ENCODE results near the gene TWNK.
"Not testable (repeated sequence)": the region's sequence is repeated elsewhere in the genome, so short reads cannot be mapped to it uniquely, and the experiment has no call there.

TWNK gene

DNA sequence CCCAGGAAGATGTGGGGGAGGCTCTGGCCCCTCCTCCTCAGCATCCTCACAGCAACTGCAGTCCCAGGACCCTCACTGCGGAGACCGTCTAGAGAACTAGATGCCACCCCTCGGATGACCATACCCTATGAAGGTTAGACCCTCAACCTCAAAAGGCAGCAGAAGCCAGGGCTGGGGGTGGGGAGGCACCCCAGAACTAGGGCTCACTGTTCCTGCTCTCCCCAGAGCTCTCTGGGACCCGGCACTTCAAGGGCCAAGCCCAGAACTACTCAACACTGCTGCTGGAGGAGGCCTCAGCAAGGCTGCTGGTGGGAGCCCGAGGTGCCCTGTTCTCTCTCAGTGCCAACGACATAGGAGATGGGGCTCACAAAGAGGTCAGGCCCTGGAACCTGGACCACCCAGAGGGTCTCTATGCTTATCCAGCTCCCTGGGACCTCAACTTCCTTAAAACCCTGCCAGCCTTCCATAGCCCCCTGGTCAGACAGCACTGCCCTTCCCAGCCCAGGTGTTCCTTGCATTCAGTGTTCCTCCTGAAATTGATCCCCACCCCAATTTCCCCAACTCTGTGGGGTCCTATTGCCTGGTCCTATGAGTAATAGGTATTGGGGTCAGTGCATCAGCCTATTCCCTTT is 14.3 kb upstream of the TWNK start:
- peaks cover 0 to 15% (median 13%) of the 10 kb centered on the region in 4 experiments for H3K4me1 ChIP-seq (ENCODE audit: control extremely low read depth in 1 of 4, control insufficient read depth in 4 of 4, insufficient read depth in 4 of 4, low read length in 3 of 4)
- no peak overlapping the region for H3K4me3 ChIP-seq (ENCODE audit: control insufficient read depth in 1 of 7, extremely low read depth in 1 of 7, insufficient read depth in 4 of 7, low read depth in 2 of 7, low read length in 6 of 7)
- ChIA-PET CTCF (interaction anchor here (1.0 to 1.8 kb wide), 11 partner anchors 8 to 52 kb away, joined by 3 to 8 read pairs (median 4); no protein-coding TSS in a partner anchor), POLR2A (no interaction called here)
- H3K36me3 ChIP-seq (ENCODE audit: control insufficient read depth in 4 of 4, insufficient read depth in 4 of 4, low read length in 3 of 4), result no peaks in the 10 kb centered on the region
- no peak for DNase-seq
- peaks cover 0 to 4% (median 2%) of the 10 kb centered on the region in 5 experiments for H3K27me3 ChIP-seq (replicated peaks in 2 of 5; ENCODE audit: control insufficient read depth in 4 of 5, insufficient read depth in 5 of 5, low read length in 4 of 5)
- no peak overlapping the region for H3K27ac ChIP-seq (ENCODE audit: insufficient read depth in 1 of 2, low read depth in 1 of 2, low read length in 2 of 2, poor library complexity in 1 of 2, severe bottlenecking in 2 of 2)
- 98% methylated on average over 6 of the region's 6 CpGs for WGBS (ENCODE audit: insufficient coverage)
- H3K9me3 ChIP-seq (ENCODE audit: control extremely low read depth in 1 of 5, control insufficient read depth in 4 of 5, insufficient read depth in 2 of 5, low read depth in 1 of 5, low read length in 4 of 5), result no peaks in the 10 kb centered on the region

DNA sequence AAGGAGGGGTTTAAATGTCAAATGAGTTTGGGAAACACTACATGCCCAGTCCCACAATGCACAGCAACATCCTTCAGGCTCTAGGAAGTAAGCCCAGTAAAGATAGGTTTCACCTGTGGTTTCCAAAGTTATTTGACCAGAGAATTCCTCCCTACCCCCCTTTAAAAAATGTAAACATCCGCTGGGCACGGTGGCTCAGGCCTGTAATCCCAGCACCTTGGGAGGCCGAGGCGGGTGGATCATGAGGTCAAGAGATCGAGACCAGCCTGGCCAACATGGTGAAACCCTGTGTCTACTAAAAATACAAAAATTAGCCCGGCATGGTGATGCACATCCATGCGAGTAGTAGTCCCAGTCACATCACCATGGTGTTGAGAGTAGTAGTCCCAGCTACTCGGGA is 11.9 kb upstream of the TWNK start:
- POLR2A ChIA-PET; H3K4me1 ChIP-seq (ENCODE audit: control extremely low read depth in 1 of 4, control insufficient read depth in 4 of 4, insufficient read depth in 4 of 4, low read length in 3 of 4); H3K4me3 ChIP-seq (ENCODE audit: control insufficient read depth in 1 of 7, extremely low read depth in 1 of 7, insufficient read depth in 4 of 7, low read depth in 2 of 7, low read length in 6 of 7); H3K27me3 ChIP-seq (replicated peaks in 2 of 5; ENCODE audit: control insufficient read depth in 4 of 5, insufficient read depth in 5 of 5, low read length in 4 of 5); H3K9me3 ChIP-seq (ENCODE audit: control extremely low read depth in 1 of 5, control insufficient read depth in 4 of 5, insufficient read depth in 2 of 5, low read depth in 1 of 5, low read length in 4 of 5); H3K27ac ChIP-seq (ENCODE audit: insufficient read depth in 1 of 2, low read depth in 1 of 2, low read length in 2 of 2, poor library complexity in 1 of 2, severe bottlenecking in 2 of 2); DNase-seq: not testable (repeated sequence)
- WGBS (ENCODE audit: insufficient coverage), result 93% methylated on average over 6 of the region's 8 CpGs
- CTCF ChIA-PET, result interaction anchor here (1.2 kb wide), 1 partner anchor 27 kb away, joined by 3 read pairs; no protein-coding TSS in a partner anchor
- peaks cover 2 to 11% (median 6%) of the 10 kb centered on the region in 4 experiments for H3K36me3 ChIP-seq (ENCODE audit: control insufficient read depth in 4 of 4, insufficient read depth in 4 of 4, low read length in 3 of 4)

- ChIA-PET CTCF (interaction anchor here (1.0 to 1.5 kb wide), 3 partner anchors 9 to 37 kb away, joined by 3 to 6 read pairs (median 4); no protein-coding TSS in a partner anchor), POLR2A (no interaction called here)
- no peaks in the 10 kb centered on the region for H3K27me3 ChIP-seq (replicated peaks in 2 of 5; ENCODE audit: control insufficient read depth in 4 of 5, insufficient read depth in 5 of 5, low read length in 4 of 5)
- H3K36me3 ChIP-seq (ENCODE audit: control insufficient read depth in 4 of 4, insufficient read depth in 4 of 4, low read length in 3 of 4), result peaks cover 6 to 23% (median 13%) of the 10 kb centered on the region in 4 experiments
- WGBS (ENCODE audit: insufficient coverage), result 100% methylated on average over 3 of the region's 3 CpGs
- H3K4me3 ChIP-seq (ENCODE audit: control insufficient read depth in 1 of 7, extremely low read depth in 1 of 7, insufficient read depth in 4 of 7, low read depth in 2 of 7, low read length in 6 of 7), result no peak overlapping the region
- H3K4me1 ChIP-seq (ENCODE audit: control extremely low read depth in 1 of 4, control insufficient read depth in 4 of 4, insufficient read depth in 4 of 4, low read length in 3 of 4), result no peaks in the 10 kb centered on the region
- no peak for DNase-seq
- no peaks in the 10 kb centered on the region for H3K9me3 ChIP-seq (ENCODE audit: control extremely low read depth in 1 of 5, control insufficient read depth in 4 of 5, insufficient read depth in 2 of 5, low read depth in 1 of 5, low read length in 4 of 5)
- no peak overlapping the region for H3K27ac ChIP-seq (ENCODE audit: insufficient read depth in 1 of 2, low read depth in 1 of 2, low read length in 2 of 2, poor library complexity in 1 of 2, severe bottlenecking in 2 of 2)
These were observed 10.4 kb upstream of the TWNK start for GRCh38 chr10:100976906-100977305.

GRCh38 chr10:100977436-100977835 is 9.9 kb upstream of the TWNK start:
- H3K27me3 ChIP-seq (replicated peaks in 2 of 5; ENCODE audit: control insufficient read depth in 4 of 5, insufficient read depth in 5 of 5, low read length in 4 of 5), result no peaks in the 10 kb centered on the region
- WGBS (ENCODE audit: insufficient coverage), result 92% methylated on average over 4 of the region's 6 CpGs
- DNase-seq, result no peak
- H3K36me3 ChIP-seq (ENCODE audit: control insufficient read depth in 4 of 4, insufficient read depth in 4 of 4, low read length in 3 of 4), result peaks cover 6 to 23% (median 14%) of the 10 kb centered on the region in 4 experiments
- H3K4me3 ChIP-seq (ENCODE audit: control insufficient read depth in 1 of 7, extremely low read depth in 1 of 7, insufficient read depth in 4 of 7, low read depth in 2 of 7, low read length in 6 of 7), result no peak overlapping the region
- POLR2A ChIA-PET, result no interaction called here
- CTCF ChIA-PET, result interaction anchor here (1.0 to 1.5 kb wide), 2 partner anchors 11 to 37 kb away, joined by 3 to 6 read pairs; no protein-coding TSS in a partner anchor
- H3K27ac ChIP-seq (ENCODE audit: insufficient read depth in 1 of 2, low read depth in 1 of 2, low read length in 2 of 2, poor library complexity in 1 of 2, severe bottlenecking in 2 of 2), result no peak overlapping the region
- no peaks in the 10 kb centered on the region for H3K4me1 ChIP-seq (ENCODE audit: control extremely low read depth in 1 of 4, control insufficient read depth in 4 of 4, insufficient read depth in 4 of 4, low read length in 3 of 4)
- H3K9me3 ChIP-seq (ENCODE audit: control extremely low read depth in 1 of 5, control insufficient read depth in 4 of 5, insufficient read depth in 2 of 5, low read depth in 1 of 5, low read length in 4 of 5), result no peaks in the 10 kb centered on the region

GRCh38 chr10:100978121-100978900 is 9.0 kb upstream of the TWNK start:
- H3K9me3 ChIP-seq (ENCODE audit: control extremely low read depth in 1 of 5, control insufficient read depth in 4 of 5, insufficient read depth in 2 of 5, low read depth in 1 of 5, low read length in 4 of 5), result no peaks in the 10 kb centered on the region
- H3K4me1 ChIP-seq (ENCODE audit: control extremely low read depth in 1 of 4, control insufficient read depth in 4 of 4, insufficient read depth in 4 of 4, low read length in 3 of 4), result no peaks in the 10 kb centered on the region
- 91% methylated on average over 7 of the region's 13 CpGs for WGBS (ENCODE audit: insufficient coverage)
- DNase-seq, result no peak
- H3K4me3 ChIP-seq (ENCODE audit: control insufficient read depth in 1 of 7, extremely low read depth in 1 of 7, insufficient read depth in 4 of 7, low read depth in 2 of 7, low read length in 6 of 7), result no peak overlapping the region
- peaks cover 6 to 27% (median 19%) of the 10 kb centered on the region in 4 experiments for H3K36me3 ChIP-seq (ENCODE audit: control insufficient read depth in 4 of 4, insufficient read depth in 4 of 4, low read length in 3 of 4)
- H3K27me3 ChIP-seq (replicated peaks in 2 of 5; ENCODE audit: control insufficient read depth in 4 of 5, insufficient read depth in 5 of 5, low read length in 4 of 5), result no peaks in the 10 kb centered on the region
- CTCF ChIA-PET, result no interaction called here
- POLR2A ChIA-PET, result no interaction called here
- H3K27ac ChIP-seq (ENCODE audit: insufficient read depth in 1 of 2, low read depth in 1 of 2, low read length in 2 of 2, poor library complexity in 1 of 2, severe bottlenecking in 2 of 2), result no peak overlapping the region

DNA sequence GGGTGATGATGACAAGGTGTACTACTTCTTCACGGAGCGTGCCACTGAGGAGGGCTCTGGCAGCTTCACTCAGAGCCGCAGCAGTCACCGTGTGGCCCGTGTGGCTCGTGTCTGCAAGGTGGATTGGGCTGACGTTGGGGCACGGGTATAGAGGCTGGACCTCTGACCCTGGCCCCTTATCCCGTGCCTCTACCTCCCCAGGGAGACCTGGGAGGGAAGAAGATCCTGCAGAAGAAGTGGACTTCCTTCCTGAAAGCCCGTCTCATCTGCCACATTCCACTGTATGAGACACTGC is 8.5 kb upstream of the TWNK start:
- H3K36me3 ChIP-seq (ENCODE audit: control insufficient read depth in 4 of 4, insufficient read depth in 4 of 4, low read length in 3 of 4), result peaks cover 6 to 31% (median 20%) of the 10 kb centered on the region in 4 experiments
- H3K27ac ChIP-seq (ENCODE audit: insufficient read depth in 1 of 2, low read depth in 1 of 2, low read length in 2 of 2, poor library complexity in 1 of 2, severe bottlenecking in 2 of 2), result no peak overlapping the region
- WGBS (ENCODE audit: insufficient coverage), result 96% methylated on average over 10 of the region's 10 CpGs
- no peaks in the 10 kb centered on the region for H3K4me1 ChIP-seq (ENCODE audit: control extremely low read depth in 1 of 4, control insufficient read depth in 4 of 4, insufficient read depth in 4 of 4, low read length in 3 of 4)
- no peaks in the 10 kb centered on the region for H3K27me3 ChIP-seq (replicated peaks in 2 of 5; ENCODE audit: control insufficient read depth in 4 of 5, insufficient read depth in 5 of 5, low read length in 4 of 5)
- H3K4me3 ChIP-seq (ENCODE audit: control insufficient read depth in 1 of 7, extremely low read depth in 1 of 7, insufficient read depth in 4 of 7, low read depth in 2 of 7, low read length in 6 of 7), result no peak overlapping the region
- no peaks in the 10 kb centered on the region for H3K9me3 ChIP-seq (ENCODE audit: control extremely low read depth in 1 of 5, control insufficient read depth in 4 of 5, insufficient read depth in 2 of 5, low read depth in 1 of 5, low read length in 4 of 5)
- CTCF ChIA-PET, result interaction anchor here (1.5 kb wide), 1 partner anchor 36 kb away, joined by 4 read pairs; no protein-coding TSS in a partner anchor
- no peak for DNase-seq
- POLR2A ChIA-PET, result no interaction called here

- Histone ChIP-seq H3K9me3 (ENCODE audit: control extremely low read depth in 1 of 5, control insufficient read depth in 4 of 5, insufficient read depth in 2 of 5, low read depth in 1 of 5, low read length in 4 of 5) (no peaks in the 10 kb centered on the region), H3K36me3 (ENCODE audit: control insufficient read depth in 4 of 4, insufficient read depth in 4 of 4, low read length in 3 of 4) (peaks cover 6 to 35% (median 20%) of the 10 kb centered on the region in 4 experiments), H3K27ac (ENCODE audit: insufficient read depth in 1 of 2, low read depth in 1 of 2, low read length in 2 of 2, poor library complexity in 1 of 2, severe bottlenecking in 2 of 2) (no peak overlapping the region), H3K4me3 (ENCODE audit: control insufficient read depth in 1 of 7, extremely low read depth in 1 of 7, insufficient read depth in 4 of 7, low read depth in 2 of 7, low read length in 6 of 7) (no peak overlapping the region), H3K27me3 (replicated peaks in 2 of 5; ENCODE audit: control insufficient read depth in 4 of 5, insufficient read depth in 5 of 5, low read length in 4 of 5) (no peaks in the 10 kb centered on the region), H3K4me1 (ENCODE audit: control extremely low read depth in 1 of 4, control insufficient read depth in 4 of 4, insufficient read depth in 4 of 4, low read length in 3 of 4) (no peaks in the 10 kb centered on the region)
- 98% methylated on average over 16 of the region's 16 CpGs for WGBS (ENCODE audit: insufficient coverage)
- ChIA-PET CTCF (interaction anchor here (0.7 to 2.4 kb wide), 3 partner anchors 10 to 35 kb away, joined by 3 to 10 read pairs (median 4); partner anchors contain the start of gene SEMA4G), POLR2A (no interaction called here)
- no peak for DNase-seq
These were observed 7.5 kb upstream of the TWNK start for GRCh38 chr10:100979791-100980272.

All from common myeloid progenitor, CD34-positive (primary cell).